HG03354 (cell line): ENCODE measurements around the gene NRROS.

Experiments
- ATAC-seq: cut with Tn5 transposase; IDR thresholded peaks from one replicate; pipeline ENCODE4 v1.9.1; 2021; ENCODE audit warnings: mild to moderate bottlenecking; ENCODE audit not compliant: unreplicated experiment, poor library complexity, severe bottlenecking

NRROS gene

GRCh38 chr3:196670339-196670738 lies 30.8 kb downstream of the NRROS start:
- ATAC-seq = no peak

- ATAC-seq = no peak
Observed at GRCh38 chr3:196673632-196674031, 34.1 kb downstream of the NRROS start.

- no peak for ATAC-seq
Observed at GRCh38 chr3:196677353-196677752, 37.9 kb downstream of the NRROS start.

- no peak for ATAC-seq
Observed at GRCh38 chr3:196677931-196678330, 38.4 kb downstream of the NRROS start.

GRCh38 chr3:196684548-196685407 lies 45.3 kb downstream of the NRROS start:
- ATAC-seq = peak; percentile 88

- no peak for ATAC-seq
Observed at GRCh38 chr3:196686436-196686835, 46.9 kb downstream of the NRROS start.

- ATAC-seq = no peak
Observed at GRCh38 chr3:196688349-196688748, 48.9 kb downstream of the NRROS start.

- no peak for ATAC-seq
Observed at GRCh38 chr3:196689941-196690660, 50.6 kb downstream of the NRROS start.

- ATAC-seq = no peak
Observed at GRCh38 chr3:196691386-196691785, 51.9 kb downstream of the NRROS start.

- ATAC-seq = no peak
Observed at GRCh38 chr3:196694202-196694638, 54.7 kb downstream of the NRROS start.

GRCh38 chr3:196694941-196695848 lies 55.7 kb downstream of the NRROS start:
- ATAC-seq = no peak

GRCh38 chr3:196695849-196696226 lies 56.3 kb downstream of the NRROS start:
- ATAC-seq = no peak

GRCh38 chr3:196697270-196697669 lies 57.8 kb downstream of the NRROS start:
- no peak for ATAC-seq

GRCh38 chr3:196699749-196700148 lies 60.3 kb downstream of the NRROS start:
- ATAC-seq = no peak

GRCh38 chr3:196700801-196701200 lies 61.3 kb downstream of the NRROS start:
- ATAC-seq = no peak

- no peak for ATAC-seq
Observed at GRCh38 chr3:196706327-196706726, 66.8 kb downstream of the NRROS start.

- no peak for ATAC-seq
Observed at GRCh38 chr3:196706731-196707130, 67.2 kb downstream of the NRROS start.

GRCh38 chr3:196707566-196707965 lies 68.1 kb downstream of the NRROS start:
- ATAC-seq = no peak

- no peak for ATAC-seq
Observed at GRCh38 chr3:196708467-196708866, 69.0 kb downstream of the NRROS start.
